GM18508 (cell line): ENCODE results near the gene RALB.

Experiments used
- ATAC-seq: cut with Tn5 transposase; IDR thresholded peaks from one replicate; pipeline ENCODE4 v1.9.1; 2021; ENCODE audit warnings: moderate number of reproducible peaks; ENCODE audit not compliant: insufficient read depth, unreplicated experiment

The RALB gene, protein sequence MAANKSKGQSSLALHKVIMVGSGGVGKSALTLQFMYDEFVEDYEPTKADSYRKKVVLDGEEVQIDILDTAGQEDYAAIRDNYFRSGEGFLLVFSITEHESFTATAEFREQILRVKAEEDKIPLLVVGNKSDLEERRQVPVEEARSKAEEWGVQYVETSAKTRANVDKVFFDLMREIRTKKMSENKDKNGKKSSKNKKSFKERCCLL

DNA sequence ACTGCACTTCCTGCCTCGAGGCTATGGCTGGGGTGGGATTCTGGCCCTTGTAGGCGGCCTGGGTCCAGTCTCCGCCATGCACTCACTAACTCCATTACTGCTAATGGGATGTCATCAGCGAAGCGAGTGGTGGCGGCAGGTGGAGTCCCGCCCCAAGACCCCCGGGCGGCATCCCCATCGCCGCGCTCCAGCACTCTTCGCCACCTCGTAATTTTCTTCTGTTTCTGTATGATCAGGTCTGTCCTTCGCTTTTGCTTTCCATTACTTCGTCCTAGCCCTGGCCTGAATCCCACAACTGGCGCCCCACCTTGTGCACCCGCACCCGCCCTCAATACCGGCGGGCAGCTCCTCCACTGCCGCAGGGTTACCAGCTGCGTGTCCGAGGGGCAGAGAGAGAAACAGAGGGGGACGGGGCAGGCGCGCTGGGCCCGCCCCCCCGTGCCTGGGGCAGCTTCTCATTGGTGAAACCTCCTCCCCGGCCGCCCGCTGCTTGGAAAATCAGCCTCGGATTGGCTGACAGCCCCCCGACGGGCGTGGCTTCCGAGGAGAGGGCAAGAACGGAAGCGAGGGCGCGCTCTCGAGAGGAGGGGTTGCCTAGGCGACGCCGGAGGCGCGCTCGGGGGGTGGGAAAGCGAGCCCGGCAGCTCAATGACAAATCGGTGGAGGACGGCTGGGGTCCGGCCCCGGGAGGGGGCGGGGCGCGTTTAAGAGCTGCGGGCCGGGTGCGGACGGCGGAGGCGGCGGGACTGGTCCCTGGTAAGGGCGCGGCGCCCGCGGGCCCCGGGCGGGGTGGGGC, at the start of gene RALB:
Gene RALB, plus strand, starts transcription at position 628 of the 796 bp plus-strand sequence. CDS start 25,813 bp downstream, outside the sequence.
- peak; percentile 82 for ATAC-seq

DNA sequence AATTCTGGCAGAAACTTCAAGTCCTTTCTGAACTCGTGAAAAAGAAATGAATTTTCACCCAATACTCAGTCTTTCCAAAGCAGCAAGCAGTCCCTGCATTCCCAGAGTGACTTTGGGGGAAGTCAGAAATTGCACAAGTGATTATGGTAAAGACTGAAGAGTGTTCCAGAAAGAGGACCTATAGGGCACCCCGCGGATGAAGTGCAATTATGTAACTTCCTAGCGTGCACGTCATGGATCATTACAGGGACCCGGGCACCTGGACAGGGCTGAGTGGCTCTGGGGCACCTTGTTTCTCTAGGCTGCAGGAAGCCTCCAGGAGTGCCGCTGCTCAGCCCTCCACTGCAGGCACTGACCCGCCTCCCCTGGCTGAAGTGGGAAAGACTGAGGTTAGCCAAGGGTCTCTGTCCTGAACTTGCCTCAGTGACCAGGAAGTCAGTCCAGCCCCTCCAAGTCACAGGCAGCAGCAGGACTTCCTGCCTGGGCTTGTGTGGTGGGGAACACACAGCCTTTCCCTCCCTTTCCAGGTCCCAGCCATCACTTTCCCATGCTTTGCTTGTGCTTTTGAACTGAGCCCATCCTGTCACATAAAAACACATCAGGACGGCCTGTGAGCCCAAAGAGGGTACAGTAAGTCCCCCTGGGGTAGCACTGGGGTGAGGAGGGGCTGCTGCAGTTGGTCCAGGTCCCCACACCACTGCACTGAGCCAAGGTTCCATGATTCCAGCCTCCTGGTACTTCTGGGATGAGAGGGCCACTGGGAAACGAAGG, 49.2 kb upstream of the RALB start:
- ATAC-seq: no peak

DNA sequence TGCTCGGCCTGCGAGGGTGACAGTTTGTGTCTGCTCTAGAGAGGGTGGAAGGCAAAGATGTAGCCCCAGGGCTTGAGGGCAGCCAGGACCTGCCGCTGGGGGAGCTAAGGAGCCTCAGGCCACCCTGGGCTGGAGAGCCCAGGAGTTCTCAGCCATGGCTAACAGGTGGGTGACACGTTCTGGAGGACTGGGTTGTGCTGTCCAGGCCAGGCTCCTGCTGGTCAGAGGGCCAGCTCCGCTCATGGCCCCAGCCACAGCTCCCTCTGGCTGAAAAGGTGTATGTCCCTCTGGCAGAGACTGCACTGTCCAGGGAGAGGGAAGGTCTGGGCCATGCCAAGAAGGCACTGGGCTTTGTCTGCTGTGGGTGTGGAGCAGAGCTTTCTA, 48.6 kb upstream of the RALB start:
- no peak for ATAC-seq

DNA sequence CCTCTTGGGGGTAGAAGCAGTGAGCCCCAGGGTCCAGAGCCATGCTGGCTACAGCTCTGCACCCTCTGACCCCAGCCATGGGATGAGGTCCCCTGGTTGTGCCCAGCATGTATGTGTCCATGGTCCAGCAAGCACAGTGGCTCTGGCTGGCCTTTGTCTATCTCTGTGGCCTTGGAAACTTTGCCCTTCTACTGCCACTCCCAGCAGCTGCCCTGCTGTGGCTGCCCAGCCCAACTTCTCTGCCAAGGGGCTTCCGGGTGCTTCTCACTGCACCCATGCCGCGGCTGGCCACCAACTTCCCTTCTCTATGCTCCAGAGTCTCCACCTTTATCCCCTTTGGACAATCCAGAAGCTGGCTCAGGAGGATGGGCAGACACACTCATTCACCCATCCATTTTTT, 48.2 kb upstream of the RALB start:
- ATAC-seq: no peak

DNA sequence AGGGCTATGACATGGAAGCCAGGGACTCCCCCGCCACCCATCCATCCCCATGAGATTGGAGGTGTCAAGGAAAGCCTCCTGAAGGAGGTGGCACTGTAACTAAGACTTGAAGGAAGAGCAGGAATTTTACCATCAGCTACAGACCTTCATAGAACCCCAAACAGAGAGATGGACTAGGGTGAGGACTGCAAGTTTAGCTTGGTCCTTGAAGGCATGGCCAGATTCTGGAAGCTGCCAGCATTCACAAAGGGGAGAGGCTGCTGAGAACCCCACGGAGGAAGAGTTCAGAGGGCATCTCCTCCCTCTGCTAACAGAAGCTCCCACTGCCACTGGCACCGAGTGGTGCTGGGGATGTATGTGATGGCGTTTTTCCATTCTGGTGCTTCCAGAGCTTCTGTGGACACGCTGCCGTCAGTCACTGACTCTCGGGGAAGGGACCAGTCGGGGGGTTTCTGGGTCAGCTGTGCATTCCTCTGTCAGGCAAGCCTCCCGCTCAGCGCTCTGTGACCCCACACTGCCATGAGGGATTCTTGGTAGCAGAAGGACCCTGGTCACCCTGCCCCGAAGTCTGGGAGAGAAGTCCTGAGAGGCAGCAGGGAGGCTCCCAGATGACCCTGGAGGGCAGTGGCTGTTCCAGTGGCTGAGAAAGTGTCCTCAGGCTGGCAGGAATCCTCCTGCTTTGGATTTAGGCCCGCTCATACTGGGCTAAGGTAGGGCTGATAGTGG, 47.5 kb upstream of the RALB start:
- ATAC-seq: no peak

DNA sequence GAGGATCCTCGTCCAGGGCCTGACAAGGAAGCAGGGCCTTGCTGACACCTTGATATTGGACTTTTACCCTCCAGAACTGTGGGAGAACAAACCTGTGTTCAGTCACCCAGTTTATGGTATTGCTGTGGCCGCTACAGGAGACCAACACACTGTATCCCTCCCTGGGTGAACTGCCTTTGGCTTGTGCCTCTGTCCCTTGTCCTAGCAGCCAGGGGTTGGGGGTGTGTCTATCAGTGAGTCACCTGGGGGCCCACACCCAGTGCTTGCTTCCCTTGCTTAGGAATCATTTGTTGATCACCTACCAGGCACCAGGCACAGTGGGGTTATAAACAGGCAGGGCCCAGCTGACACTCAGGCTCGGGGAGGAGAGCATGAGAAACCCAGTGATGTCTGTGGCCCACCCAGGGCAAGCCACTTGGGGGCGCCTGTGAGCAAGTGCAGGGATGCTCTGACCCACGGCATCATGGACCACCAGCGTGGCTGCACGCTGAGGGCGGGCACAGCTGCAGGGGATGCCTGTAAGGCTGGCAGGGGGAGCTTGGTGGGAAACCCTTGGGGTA, 46.5 kb upstream of the RALB start:
- ATAC-seq: no peak

DNA sequence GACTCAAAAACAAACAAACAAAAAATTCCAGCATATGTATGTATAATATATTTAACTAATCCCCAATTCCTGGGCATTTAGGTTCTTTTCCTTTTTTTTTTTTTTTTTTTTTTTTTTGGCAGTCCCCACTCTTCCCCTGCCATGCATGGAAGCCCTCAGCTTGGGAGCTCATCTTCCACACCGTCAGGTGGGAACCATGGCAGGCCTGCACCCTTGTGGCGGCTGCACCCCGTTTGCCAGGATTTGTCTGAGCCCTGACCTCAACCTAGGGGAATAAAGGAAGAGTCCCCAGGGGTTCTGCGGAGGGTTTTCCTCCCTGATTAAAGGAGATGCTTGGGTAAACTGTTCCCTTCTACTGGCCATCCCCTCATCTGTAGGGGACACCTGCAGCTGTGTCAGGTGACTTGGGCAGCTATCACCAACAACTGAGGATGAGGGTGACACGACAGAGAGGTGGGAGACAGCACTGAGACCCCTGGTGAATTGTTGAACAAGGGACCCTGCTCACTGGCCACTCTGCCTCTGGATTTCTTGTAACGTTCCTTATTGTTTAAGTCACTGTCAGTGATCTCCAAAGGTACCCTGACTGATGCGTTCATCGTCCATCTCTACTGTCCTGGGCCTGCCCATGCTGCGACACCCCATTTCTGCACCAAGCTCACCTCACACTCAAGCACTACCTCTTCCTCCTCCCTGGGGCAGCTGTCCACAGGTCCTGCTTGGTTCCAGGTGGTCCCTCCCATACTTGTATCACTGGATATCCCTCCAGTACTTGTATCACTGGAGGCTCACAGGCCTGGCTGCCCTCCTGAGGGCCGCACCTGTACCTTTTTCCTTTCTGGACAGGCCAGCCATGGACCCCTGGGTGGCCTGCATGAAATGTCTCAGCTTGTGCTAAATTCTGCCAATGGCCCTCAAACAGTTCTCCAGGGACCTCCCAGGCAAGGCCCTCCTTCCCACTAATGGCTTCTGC, 44.0 kb upstream of the RALB start:
- no peak for ATAC-seq

DNA sequence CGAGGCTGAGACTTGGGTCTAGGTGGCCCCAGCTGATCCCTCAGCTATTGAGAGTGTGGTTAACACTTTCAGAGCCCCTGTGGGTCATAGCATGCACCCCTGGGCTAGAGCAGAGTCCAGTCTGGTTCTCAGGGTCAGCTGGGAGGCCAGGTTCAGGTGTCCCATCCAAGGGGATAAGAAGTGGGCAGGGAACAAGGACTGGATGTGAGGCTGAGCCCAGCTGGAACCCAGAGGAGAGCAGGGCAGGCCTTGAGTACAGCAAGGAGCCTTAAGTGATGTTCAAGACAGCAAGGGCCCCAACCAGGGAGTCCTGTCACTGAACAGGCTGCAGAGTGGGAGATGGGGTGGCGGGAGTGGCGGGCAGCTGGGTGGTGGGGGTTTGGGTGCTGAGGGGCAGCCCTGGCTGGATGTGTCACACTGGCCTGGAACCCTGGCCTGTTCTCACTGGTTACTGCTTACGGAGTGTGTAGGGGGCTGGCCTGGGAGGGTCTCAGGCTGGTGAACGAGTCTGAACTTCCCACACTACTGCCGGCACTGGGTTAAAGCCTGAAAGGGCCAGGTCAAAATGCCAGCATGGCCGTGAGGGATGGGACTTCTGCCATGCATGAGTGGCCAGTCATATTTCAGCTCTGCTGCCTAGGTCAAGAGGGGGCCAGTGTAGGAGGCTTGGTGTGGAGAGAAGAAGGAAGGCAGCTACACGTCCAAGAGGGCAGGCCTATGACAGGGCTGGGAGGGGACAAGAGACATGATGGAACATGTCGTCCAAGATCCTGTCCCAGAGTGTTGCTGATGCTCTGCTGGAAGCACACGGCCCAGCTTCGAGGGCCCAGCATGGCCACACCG, 43.0 kb upstream of the RALB start:
- no peak for ATAC-seq

DNA sequence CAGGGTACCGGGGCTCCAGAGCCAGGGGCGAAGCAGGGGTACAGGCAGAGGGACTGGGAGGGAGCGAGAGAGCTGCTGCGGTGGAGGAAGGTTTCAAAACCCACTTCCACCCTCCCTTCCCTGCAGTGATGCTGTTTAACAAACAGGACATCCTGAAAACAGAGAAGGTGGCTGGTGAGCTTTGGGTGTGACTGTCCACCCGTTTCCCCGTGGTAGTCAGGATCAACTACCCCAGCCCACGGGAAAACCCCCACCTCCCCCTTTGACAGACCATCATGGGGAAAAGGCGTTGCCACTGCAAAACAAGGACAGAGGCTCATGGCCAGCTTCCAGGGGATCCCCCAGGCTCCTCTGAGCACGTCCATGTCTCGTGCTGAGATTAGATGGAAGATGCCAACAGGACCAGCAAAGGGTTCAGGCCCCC, 42.4 kb upstream of the RALB start:
- ATAC-seq: no peak

DNA sequence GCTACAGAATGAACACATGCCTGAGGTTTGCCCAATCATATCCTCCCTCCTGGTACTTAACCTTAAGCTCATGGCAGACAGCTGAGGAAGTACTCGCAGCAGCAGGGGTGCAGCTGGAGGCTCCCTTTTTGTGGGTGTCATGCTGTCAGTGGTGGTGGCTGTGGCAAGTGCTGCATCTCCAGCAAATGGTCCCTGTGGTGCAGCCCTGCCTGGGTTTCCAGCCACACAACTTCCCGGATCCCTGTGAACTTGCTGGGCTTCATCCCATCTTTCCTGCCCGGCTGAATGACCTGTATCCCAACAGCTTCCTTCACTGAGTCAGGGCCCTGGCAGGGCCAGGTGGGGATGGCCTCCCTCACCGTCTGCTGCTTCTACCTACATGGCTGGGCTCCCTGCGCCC, 34.5 kb upstream of the RALB start:
- no peak for ATAC-seq

DNA sequence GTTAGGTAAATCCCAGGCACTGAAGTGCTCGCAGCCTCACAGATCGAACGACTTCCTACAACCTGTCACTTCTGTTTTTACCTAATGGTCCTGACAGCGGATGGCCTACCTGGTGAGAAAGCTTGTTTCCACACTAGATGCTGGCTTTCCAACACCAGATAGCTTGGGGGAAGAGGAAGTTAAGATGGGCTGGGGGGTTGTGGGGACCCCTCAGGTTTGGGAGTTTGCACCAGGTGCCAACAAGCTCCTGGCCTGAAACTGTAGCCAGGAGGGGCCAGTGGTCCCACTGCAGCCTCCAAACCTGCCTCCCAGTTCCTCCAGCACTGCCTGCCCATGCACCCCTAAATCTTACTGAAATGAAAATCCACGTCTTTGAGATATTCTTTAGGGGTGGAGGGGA, 33.4 kb upstream of the RALB start:
- ATAC-seq: no peak

DNA sequence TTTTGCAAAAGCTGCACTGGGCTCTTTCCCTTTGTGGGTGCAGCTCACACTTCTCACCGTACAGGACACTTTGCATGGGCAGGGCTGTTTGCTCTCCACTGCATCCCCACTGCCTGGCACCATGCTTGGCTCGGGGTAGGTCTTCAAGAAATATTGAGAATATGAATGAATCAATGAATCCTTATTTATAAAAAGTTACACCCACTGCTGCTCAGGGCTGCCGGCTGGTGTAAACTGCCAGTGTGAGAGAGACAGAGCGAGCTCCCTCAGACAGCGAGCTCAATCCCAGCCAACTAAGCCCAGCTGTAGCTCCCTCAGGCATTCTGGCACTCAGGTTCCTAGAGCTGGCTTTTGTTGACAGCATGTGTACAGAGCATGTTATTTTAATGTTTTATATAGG, 32.9 kb upstream of the RALB start:
- no peak for ATAC-seq

DNA sequence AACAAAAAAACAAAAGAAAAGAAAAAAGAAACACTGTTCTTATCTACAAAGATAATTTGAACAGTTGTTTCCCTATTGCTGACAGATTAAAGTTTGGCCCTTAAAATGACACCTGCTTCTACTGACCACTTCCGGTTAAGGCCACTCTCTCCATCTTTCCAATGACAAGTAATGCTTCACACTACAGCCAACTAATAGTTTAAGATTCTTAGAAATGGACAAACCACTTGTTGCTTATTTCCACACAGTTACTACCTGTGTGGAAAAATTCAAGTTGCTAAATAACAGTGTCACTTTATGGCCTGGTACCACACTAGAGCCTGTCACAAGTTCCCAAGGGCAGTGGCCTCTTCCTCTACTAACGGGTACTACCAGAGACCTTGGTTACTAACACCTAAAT, 31.9 kb upstream of the RALB start:
- ATAC-seq: no peak

DNA sequence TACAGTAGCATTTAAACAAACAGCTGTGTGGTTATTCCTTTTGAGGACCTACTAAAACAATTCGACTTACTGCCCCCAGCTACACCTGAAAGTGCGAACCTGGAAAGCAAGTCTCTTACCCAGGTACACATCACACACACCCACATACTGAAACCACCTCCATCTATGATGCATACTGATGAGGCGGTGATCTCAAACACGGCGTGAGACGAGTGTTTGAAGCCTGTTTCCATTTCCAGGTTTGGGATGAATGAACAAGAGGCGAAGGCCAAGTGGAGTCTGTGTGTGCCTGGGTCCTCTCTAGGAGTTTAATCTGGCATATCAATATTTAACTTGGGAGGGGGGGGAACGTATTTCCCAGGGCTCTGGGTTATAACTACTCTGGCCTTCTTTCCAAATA, 31.0 kb upstream of the RALB start:
- no peak for ATAC-seq

DNA sequence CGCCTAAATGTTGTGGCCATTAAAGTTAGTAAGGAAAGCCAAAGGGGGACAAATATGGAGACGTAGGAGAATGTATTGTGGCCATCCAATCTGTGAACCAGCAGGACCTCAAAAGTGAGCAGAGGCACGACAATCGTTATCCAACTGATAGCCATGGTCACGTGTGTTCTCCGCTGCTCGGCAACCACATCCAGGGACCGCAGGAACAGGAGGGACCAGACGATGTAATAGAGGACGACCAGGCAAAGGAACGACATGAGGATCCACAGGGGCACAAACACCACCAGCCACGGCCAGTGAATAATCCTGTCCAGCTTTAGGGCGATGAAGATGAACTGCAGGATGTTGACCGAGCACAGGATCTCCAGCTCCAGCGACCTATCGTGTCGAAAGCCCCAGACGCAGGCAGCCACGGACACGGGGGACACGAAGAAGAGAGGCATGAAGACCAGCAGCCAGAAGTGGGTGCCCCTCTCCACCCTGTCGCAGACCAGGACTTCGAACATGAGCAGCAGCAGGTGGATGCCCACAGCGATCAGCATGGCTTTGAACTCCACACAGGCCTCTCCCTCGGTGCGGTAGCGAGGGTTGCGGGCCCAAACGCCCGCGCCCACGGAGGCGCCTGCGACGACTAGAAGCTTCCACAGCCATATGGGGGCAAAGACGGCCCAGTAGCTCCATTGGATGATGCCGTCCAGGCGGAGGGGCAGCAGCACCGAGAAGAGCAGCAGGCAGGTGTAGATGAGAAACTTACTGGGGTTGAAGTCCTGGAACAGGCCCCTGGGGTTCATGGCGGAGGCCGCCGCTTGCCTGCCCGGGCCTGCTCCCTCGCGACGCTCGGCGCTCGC, 30.2 kb upstream of the RALB start:
- ATAC-seq: no peak

DNA sequence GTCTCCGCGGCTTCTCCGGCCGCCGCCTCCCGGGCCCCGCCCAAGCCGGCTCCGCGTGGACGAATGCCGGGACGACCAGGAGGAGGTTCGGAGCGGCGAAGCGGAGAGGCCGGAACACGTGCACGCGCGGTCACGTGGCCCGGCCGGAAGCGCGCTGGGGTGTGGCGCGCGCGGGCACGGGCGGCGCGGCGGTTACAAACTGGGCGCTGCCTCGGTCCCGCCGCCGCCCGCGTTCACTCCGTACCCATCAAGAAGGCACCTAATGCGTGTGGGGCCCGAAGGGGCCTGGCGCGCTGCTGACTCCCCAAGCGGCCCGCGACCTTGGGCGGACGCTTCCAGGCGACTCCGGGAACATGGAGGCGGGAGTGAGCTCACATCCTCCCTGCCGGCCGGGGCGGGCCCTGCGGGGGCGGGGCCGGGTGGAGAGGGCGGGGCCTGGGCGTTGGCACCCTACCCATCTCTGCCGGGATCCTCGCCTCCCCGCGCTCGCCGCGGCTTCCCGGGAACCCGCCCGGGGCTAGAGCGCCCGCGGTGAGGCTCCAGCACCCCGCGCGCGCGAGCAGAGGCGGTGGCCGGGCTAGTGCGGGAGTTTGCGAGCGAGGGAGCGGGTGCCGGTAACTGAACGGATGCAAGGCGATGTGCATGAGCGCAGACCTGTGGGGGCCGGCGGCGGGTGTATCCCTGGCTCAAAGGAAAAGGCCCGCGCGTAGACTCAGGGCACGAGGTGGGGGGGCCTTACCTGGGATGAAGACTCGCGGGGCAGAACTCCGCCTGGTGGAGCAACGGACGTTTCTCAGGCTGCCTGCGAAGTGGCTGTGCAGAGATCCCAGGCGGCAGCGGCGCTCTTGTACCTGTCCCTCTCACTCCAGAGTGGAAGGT, 29.4 kb upstream of the RALB start, which contains the start of gene TMEM185B:
Gene TMEM185B, minus strand, starts transcription at position 367 of the 879 bp plus-strand sequence. CDS start 424 bp downstream, outside the sequence.
- peak; percentile 71 for ATAC-seq
